GM12865 (cell line): ENCODE measurements around the gene PSMC3.

Experiments
- DNase-seq: peaks from one replicate; pipeline ENCODE4 v3.0.0; 2010; ENCODE audit warnings: low read depth
- H3K4me3 ChIP-seq: 2 replicates; pipeline ENCODE4 v1.5.1; 2011; ENCODE audit warnings: mild to moderate bottlenecking, low read depth, low read length, control low read depth
- TF ChIP-seq, protein P1 (sequence below): IDR thresholded peaks from 2 replicates; pipeline ENCODE4 v1.5.1; 2011; ENCODE audit warnings: low read length, control low read depth, low read depth, inconsistent platforms; ENCODE audit not compliant: insufficient read depth; ENCODE audit errors: missing control alignments

Gene PSMC3

DNA sequence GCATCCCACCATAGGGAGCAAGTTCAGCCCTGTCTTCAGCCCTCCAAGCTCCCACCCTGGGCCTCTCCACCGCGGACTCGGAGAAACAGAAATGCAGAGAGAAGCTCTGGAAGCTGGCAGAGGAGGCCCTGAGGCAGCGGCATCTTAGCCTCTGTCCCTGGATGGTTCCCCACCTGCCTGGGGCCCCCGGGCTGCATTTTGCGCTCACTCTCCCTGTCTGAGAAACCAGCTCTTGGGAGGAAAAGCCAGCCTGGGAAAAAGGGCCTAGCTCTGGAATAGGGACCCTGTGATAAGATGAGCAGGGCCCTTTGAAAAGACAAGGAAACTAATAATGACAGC, 35.8 kb downstream of the PSMC3 start:
- no peak for DNase-seq
- TF ChIP-seq, protein P1, sequence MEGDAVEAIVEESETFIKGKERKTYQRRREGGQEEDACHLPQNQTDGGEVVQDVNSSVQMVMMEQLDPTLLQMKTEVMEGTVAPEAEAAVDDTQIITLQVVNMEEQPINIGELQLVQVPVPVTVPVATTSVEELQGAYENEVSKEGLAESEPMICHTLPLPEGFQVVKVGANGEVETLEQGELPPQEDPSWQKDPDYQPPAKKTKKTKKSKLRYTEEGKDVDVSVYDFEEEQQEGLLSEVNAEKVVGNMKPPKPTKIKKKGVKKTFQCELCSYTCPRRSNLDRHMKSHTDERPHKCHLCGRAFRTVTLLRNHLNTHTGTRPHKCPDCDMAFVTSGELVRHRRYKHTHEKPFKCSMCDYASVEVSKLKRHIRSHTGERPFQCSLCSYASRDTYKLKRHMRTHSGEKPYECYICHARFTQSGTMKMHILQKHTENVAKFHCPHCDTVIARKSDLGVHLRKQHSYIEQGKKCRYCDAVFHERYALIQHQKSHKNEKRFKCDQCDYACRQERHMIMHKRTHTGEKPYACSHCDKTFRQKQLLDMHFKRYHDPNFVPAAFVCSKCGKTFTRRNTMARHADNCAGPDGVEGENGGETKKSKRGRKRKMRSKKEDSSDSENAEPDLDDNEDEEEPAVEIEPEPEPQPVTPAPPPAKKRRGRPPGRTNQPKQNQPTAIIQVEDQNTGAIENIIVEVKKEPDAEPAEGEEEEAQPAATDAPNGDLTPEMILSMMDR = no peak
- no peak overlapping the region for H3K4me3 ChIP-seq

DNA sequence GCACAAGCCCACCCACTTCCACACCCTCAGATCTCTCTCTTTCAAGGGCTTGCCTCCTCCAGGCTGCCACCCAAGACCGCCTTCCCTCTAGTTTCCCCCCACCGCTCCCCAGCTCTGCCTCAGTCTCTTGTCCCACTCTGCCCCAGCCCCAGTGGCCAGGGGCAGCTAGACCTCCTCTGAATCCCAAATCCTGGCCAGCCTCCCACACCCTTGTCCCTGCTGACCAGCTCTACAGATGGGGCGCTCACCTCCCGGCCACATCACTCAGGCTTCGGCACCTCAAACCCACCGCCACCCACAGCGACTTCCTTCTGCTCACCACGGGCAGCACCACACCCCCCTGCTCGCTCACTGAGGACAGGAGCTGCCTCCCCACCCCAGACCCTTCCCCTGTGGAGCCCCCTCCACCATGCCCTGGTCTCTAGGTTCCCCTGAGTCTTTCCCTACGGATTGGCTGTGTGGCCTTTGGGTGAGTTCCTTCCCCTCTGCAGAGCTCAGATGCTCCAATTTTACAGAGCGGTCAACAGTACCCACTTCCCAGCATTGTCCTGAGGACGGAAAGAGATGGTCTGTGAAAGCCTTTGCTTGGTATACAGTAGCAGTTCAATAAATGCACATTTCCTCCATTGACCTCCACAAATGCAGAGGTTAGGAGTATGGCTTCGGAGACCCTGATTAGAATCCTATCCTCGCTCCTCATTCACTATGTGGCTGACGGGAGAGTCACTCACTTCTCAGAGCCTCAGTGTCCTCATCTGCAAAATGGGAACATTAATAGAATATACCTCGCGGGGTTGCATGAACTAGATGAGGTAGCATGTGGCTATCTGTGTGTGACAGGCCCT, 36.4 kb downstream of the PSMC3 start:
- no peak for DNase-seq
- H3K4me3 ChIP-seq = no peak overlapping the region
- TF ChIP-seq, protein P1 = no peak

DNA sequence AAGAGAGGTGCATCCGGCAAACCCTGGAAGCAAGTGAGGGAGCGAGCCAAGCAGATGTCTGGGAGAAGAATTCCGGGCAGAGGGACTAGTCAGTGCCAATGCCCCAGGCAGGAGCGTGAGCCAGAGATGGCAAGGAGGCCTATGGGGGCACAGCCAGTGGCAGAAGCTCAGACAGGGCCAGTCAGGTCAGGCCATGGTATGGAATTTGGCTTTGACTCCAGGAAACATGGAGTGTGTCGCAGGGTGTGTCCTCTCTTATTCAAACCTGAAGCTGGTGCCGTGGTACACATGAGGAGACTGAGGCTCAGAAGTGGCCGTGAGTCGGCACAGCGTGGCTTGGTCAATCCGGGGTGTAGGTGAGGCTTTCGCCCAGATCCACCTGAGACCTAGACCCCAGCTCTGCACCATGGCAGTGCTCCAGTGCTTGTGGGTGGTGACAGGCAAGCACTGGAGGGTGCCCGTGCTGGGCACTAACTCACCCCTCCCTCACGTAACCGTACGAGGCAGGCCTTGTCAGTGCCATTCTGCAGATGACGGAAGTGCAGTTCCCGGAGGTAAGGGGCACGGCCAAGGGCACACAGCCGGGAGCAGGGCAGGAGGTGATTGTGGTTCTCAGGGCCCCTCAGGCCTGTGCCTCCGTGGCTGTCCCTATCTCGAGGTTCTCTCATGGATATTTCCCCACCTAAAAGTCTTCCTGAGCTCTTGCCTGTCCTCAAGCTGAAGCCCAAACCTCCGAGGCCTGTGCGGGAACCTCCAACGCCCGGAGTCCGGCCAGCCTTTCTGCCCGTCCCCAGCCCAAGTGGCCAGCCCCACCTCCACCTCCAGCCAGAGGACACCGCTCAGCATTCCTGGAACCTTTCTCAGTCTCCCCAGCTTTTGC, 37.3 kb downstream of the PSMC3 start:
- TF ChIP-seq, protein P1 = no peak
- DNase-seq = no peak
- H3K4me3 ChIP-seq = no peak overlapping the region

DNA sequence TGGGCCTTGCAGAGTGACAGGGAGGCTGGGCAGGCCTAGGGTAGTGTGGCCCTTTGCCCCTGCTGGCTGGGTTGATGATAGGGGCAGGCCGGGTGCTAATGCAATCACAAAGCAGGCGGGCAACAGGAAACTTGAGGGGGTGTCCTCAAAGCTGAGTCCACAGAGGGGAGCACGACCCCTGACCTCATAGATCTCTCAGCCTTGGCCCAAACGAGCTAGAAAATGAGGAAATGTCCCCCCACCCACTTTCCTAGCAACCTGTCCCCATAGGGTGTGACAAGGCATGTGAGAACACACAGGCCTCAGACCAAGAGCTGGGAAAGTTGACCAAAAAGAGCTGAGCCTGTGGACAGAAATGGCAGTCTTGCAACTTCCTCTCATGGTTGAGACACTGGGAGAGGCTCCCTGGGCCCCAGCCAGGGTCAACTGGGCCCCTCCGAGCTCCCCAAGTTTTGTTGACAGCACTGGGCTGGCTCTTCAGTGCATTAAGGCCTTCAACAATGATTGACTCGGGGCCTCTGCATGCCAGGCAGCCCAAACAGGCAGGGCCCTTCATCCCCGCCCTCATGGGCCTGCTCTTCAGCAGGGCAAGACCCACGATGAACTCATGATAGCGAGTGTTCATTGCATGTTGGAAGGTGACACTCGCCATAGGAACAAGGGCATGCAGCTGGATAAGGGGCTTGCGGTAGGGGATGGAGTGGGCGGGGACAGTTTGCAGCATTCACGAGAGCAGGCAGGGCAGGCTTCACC, 38.1 kb downstream of the PSMC3 start:
- TF ChIP-seq, protein P1 = no peak
- H3K4me3 ChIP-seq = no peak overlapping the region
- DNase-seq = no peak

DNA sequence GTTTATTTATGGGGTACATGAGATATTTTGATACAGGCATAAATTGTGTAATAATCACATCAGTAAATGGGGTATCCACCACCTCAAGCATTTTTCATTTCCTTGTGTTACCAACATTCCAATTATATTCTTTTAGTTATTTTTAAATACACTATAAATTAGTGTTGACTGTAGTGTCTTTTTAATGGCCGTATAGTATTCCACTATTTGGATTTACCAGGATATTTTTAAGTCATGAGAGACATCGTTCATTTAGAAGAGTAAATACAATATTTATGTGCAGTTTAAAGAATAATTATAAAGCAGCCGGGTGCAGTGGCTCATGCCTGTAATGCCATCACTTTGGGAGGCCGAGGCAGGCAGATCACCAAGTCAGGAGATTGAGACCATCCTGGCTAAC, 41.7 kb downstream of the PSMC3 start:
- no peak overlapping the region for H3K4me3 ChIP-seq
- no peak for DNase-seq
- TF ChIP-seq, protein P1 = no peak

DNA sequence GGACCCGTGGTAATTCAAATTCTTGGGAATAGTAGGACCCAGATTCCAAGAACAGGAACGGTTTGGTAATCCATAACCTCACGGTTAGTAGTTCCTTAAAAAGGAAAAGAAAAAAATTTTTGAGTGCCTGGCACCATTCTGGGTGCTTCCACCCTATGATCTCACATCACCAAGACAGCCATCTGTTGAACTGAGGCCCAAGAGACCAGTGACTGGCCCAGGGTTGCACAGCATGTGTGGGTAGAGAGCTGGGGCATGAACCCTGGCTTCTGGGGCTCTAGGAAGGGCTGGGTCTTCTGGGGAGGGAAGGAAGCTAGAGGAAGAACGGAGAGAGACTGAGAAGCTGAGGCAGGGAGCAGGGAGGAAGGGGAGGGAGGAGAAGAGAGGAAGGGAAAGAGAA, 43.2 kb downstream of the PSMC3 start:
- DNase-seq = no peak
- no peak overlapping the region for H3K4me3 ChIP-seq
- TF ChIP-seq, protein P1 = no peak
